Mesothelial cell of epicardium (in vitro differentiated cells): Measurements from ENCODE around the gene ABR. TPM values are rescaled to one million over a fixed set of nuclear protein-coding genes. Genes with fewer than 3 reads are reported as not detected.

Experiments used
- DNase-seq, 2 experiments: peaks; one replicate each; pipeline ENCODE4 v3.0.0; 2021; ENCODE audit warnings: low spot score in 2 of 2; ENCODE audit not compliant: unreplicated experiment in 2 of 2
- H3K27ac Mint-ChIP-seq: 2 replicates; pipeline ENCODE4 v1.8.0; 2021; ENCODE audit warnings: mixed read lengths
- H3K27me3 Mint-ChIP-seq: 2 replicates; pipeline ENCODE4 v1.8.0; 2021; ENCODE audit warnings: low read depth, mixed read lengths
- H3K36me3 Mint-ChIP-seq: 2 replicates; pipeline ENCODE4 v1.8.0; 2021; ENCODE audit warnings: mixed read lengths
- H3K4me1 Mint-ChIP-seq: 2 replicates; pipeline ENCODE4 v1.8.0; 2021; ENCODE audit warnings: mixed read lengths
- H3K4me3 Mint-ChIP-seq: 2 replicates; pipeline ENCODE4 v1.8.0; 2021; ENCODE audit warnings: mild to moderate bottlenecking, moderate library complexity, mixed read lengths
- H3K9me3 Mint-ChIP-seq: 2 replicates; pipeline ENCODE4 v1.8.0; 2021; ENCODE audit warnings: mixed read lengths
- CTCF ChIP-seq: fragments of 200-600 bp; sonication (generic); IDR thresholded peaks from one replicate; pipeline ENCODE4 v1.5.0; 2021; ENCODE audit warnings: antibody characterized with exemption; ENCODE audit not compliant: unreplicated experiment
- total RNA-seq: library from RNA; stranded (reverse); gene quantifications from 3 replicates; pipeline ENCODE4 v1.2.1, GENCODE V29; 2021

The ABR gene
- total RNA-seq, 1 donor from 2014 or later, result 70.1 TPM

- Mint-ChIP-seq H3K27ac (peak overlapping the region; percentile 94), H3K4me1 (peaks cover 62% of the 10 kb centered on the region), H3K4me3 (peak overlapping the region; percentile 56), H3K36me3 (peaks cover 8% of the 10 kb centered on the region), H3K27me3 (no peaks in the 10 kb centered on the region), H3K9me3 (no peaks in the 10 kb centered on the region)
- DNase-seq, result no peak
- TF ChIP-seq CTCF, result no peak
Measured at GRCh38 chr17:968812-969730, 210.7 kb downstream of the ABR start.

- Mint-ChIP-seq H3K27ac (peak overlapping the region; percentile 19), H3K4me3 (no peak overlapping the region), H3K4me1 (peaks cover 66% of the 10 kb centered on the region), H3K9me3 (no peaks in the 10 kb centered on the region), H3K27me3 (no peaks in the 10 kb centered on the region), H3K36me3 (peaks cover 8% of the 10 kb centered on the region)
- no peak for TF ChIP-seq CTCF
- no peak for DNase-seq
Measured at GRCh38 chr17:967122-967521, 212.7 kb downstream of the ABR start.

GRCh38 chr17:965311-965989 lies 214.3 kb downstream of the ABR start:
- peaks cover 70% of the 10 kb centered on the region for H3K4me1 Mint-ChIP-seq
- no peak for TF ChIP-seq CTCF

GRCh38 chr17:964876-965275 lies 214.9 kb downstream of the ABR start:
- Mint-ChIP-seq H3K4me1 (peaks cover 64% of the 10 kb centered on the region), H3K4me3 (no peak overlapping the region)

More at GRCh38 chr17:965311-965989, 214.3 kb downstream of the ABR start:
- peaks cover 8% of the 10 kb centered on the region for H3K36me3 Mint-ChIP-seq
- no peaks in the 10 kb centered on the region for H3K27me3 Mint-ChIP-seq
- H3K9me3 Mint-ChIP-seq, result no peaks in the 10 kb centered on the region
- no peak overlapping the region for H3K4me3 Mint-ChIP-seq
- peak overlapping the region; percentile 75 for H3K27ac Mint-ChIP-seq
- DNase-seq, result no peak

GRCh38 chr17:962670-963069 lies 217.1 kb downstream of the ABR start:
- no peak for TF ChIP-seq CTCF
- Mint-ChIP-seq H3K9me3 (no peaks in the 10 kb centered on the region), H3K27me3 (no peaks in the 10 kb centered on the region), H3K27ac (peak overlapping the region; percentile 72), H3K4me3 (no peak overlapping the region), H3K4me1 (peaks cover 51% of the 10 kb centered on the region), H3K36me3 (peaks cover 3% of the 10 kb centered on the region)
- DNase-seq, result no peak

More at GRCh38 chr17:964876-965275, 214.9 kb downstream of the ABR start:
- peaks cover 8% of the 10 kb centered on the region for H3K36me3 Mint-ChIP-seq
- H3K27me3 Mint-ChIP-seq, result no peaks in the 10 kb centered on the region
- peak overlapping the region; percentile 75 for H3K27ac Mint-ChIP-seq
- H3K9me3 Mint-ChIP-seq, result no peaks in the 10 kb centered on the region
- DNase-seq, result no peak
- no peak for TF ChIP-seq CTCF
